K562 (cell line): ENCODE results near the gene R3HDM1. TPM values are rescaled to one million over a fixed set of nuclear protein-coding genes. Genes with fewer than 3 reads are reported as not detected.
A peak's percentile ranks its signal among the peaks of the same experiment; 100 is the strongest.

Source experiments
- CHD1 ChIP-seq: fragments of 200-600 bp; sonication (generic); IDR thresholded peaks from one replicate; pipeline ENCODE4 v1.6.1; 2012; ENCODE audit warnings: mild to moderate bottlenecking, moderate library complexity, low read length, inconsistent platforms
- CREM ChIP-seq: IDR thresholded peaks from 2 replicates; pipeline ENCODE4 v1.6.1; 2014; ENCODE audit warnings: antibody characterized with exemption, low read depth
- FOSL1 ChIP-seq: fragments of 200-800 bp; sonication (Bioruptor generic); conservative IDR thresholded peaks from 2 replicates; pipeline ENCODE4 v1.6.1; 2016; ENCODE audit warnings: missing genetic modification characterization, missing compliant biosample characterization
- FOXA1 ChIP-seq: fragments of 450-650 bp; IDR thresholded peaks from 2 replicates; pipeline ENCODE4 v1.6.1; 2016; ENCODE audit warnings: mild to moderate bottlenecking, borderline replicate concordance
- GABPB2 ChIP-seq: fragments of 250-450 bp; sonication (Bioruptor Pico); conservative IDR thresholded peaks from 2 replicates; pipeline ENCODE4 v1.5.1; 2021; ENCODE audit warnings: mild to moderate bottlenecking
- GATA2 ChIP-seq: sonication (generic); formaldehyde crosslinking; IDR thresholded peaks from 2 replicates; pipeline ENCODE4 v1.4.0; 2020; ENCODE audit warnings: mild to moderate bottlenecking, missing genetic modification reagents
- HMG20A ChIP-seq: fragments of 450-650 bp; formaldehyde crosslinking; conservative IDR thresholded peaks from 2 replicates; pipeline ENCODE4 v1.4.0; 2020; ENCODE audit warnings: mild to moderate bottlenecking, mixed read lengths
- MECOM ChIP-seq: fragments of 250-450 bp; sonication (Bioruptor Pico); IDR thresholded peaks from 2 replicates; pipeline ENCODE4 v1.8.0; 2022; ENCODE audit warnings: inconsistent platforms
- MYNN ChIP-seq, 2 experiments: sonication (generic); formaldehyde crosslinking in 1 of 2; IDR thresholded peaks; 2 replicates each; pipeline versions ENCODE4 v1.5.0 to v1.6.1; 2016 to 2020; ENCODE audit warnings: antibody characterized with exemption in 1 of 2, missing genetic modification reagents in 1 of 2
- POLR2AphosphoS2 ChIP-seq: IDR thresholded peaks from 2 replicates; pipeline ENCODE4 v1.6.1; 2012; ENCODE audit warnings: low read length, improper control_type of control experiment
- POLR3G ChIP-seq: IDR thresholded peaks from 2 replicates; pipeline ENCODE4 v1.6.1; 2011; ENCODE audit not compliant: insufficient read length, insufficient replicate concordance; ENCODE audit errors: extremely low read depth
- PRDM10 ChIP-seq: fragments of 450-650 bp; IDR thresholded peaks from 2 replicates; pipeline ENCODE4 v1.6.1; 2018; ENCODE audit not compliant: partially characterized antibody
- PRPF4 ChIP-seq: fragments of 200-400 bp; formaldehyde crosslinking; IDR thresholded peaks from one replicate; pipeline ENCODE4 v1.6.1; 2017; ENCODE audit warnings: low read length, low read depth, mild to moderate bottlenecking; ENCODE audit not compliant: insufficient read depth, poor library complexity, severe bottlenecking
- SMARCA5 ChIP-seq: fragments of 450-650 bp; IDR thresholded peaks from 2 replicates; pipeline ENCODE4 v1.6.1; 2016
- TSHZ1 ChIP-seq: fragments of 250-450 bp; sonication (Bioruptor Pico); IDR thresholded peaks from 2 replicates; pipeline ENCODE4 v1.4.0; 2020; ENCODE audit warnings: mild to moderate bottlenecking, moderate library complexity
- VEZF1 ChIP-seq: fragments of 200-800 bp; sonication (Bioruptor generic); IDR thresholded peaks from 2 replicates; pipeline ENCODE4 v1.6.1; 2017; ENCODE audit warnings: missing genetic modification characterization, missing compliant biosample characterization
- ZNF23 ChIP-seq: fragments of 250-450 bp; sonication (Bioruptor Pico); IDR thresholded peaks from 2 replicates; pipeline ENCODE4 v1.4.0; 2020; ENCODE audit warnings: mild to moderate bottlenecking
- polyA plus RNA-seq, 8 experiments: library from polyadenylated mRNA; depleted of rRNA in 4 of 8; stranded (reverse) in 5 of 8; unstranded in 3 of 8; fragments of >200 nt; fragmentation: Nextera tagmentation in 2 of 8; fragmentation: Illumina TruSeq in 1 of 8; extraction: Ambion mirVana in 2 of 8; extraction: Trizol in 1 of 8; gene quantifications; 2 replicates each; pipeline versions ENCODE4 v1.2.1 to v1.2.3, GENCODE V29; 2011 to 2014; ENCODE audit warnings: inconsistent platforms in 1 of 8, missing spikeins in 1 of 8
- total RNA-seq, 7 experiments: library from RNA; depleted of rRNA in 6 of 7; stranded (reverse); fragments of >200 nt in 6 of 7; fragmentation: Illumina TruSeq in 2 of 7; extraction: Trizol in 2 of 7; gene quantifications; 2 replicates each; pipeline versions ENCODE4 v1.2.1 to v1.2.3, GENCODE V29; 2011 to 2021; ENCODE audit warnings: low replicate concordance in 1 of 7

Gene R3HDM1
- total and polyA plus RNA-seq, 9 of the 15 experiments (the other 6 are each of a cell fraction or from before 2014, with no cell fraction given): 12.4 to 89.4 (median 31.0) TPM

- peak; percentile 42; the same call in 1 of the 2 replicates for TF ChIP-seq CREM
- no peak for TF ChIP-seq MECOM (CRISPR knock-in tag)
- TF ChIP-seq PRDM10: no peak
- no peak for TF ChIP-seq FOSL1 (tag)
- no peak for TF ChIP-seq PRPF4
- TF ChIP-seq GATA2: no peak
- TF ChIP-seq CHD1: no peak
- TF ChIP-seq VEZF1 (CRISPR knock-in tag): peak; percentile 80
- no peak for TF ChIP-seq FOXA1
- TF ChIP-seq HMG20A (CRISPR knock-in tag): no peak
- no peak for TF ChIP-seq POLR2AphosphoS2
- TF ChIP-seq GABPB2 (CRISPR knock-in tag): no peak
- no peak for TF ChIP-seq ZNF23 (CRISPR knock-in tag)
- no peak for TF ChIP-seq MYNN (IDR thresholded peaks at IDR 0.05)
- no peak for TF ChIP-seq MYNN (CRISPR knock-in tag; IDR thresholded peaks at IDR 0.05)
- TF ChIP-seq TSHZ1 (CRISPR knock-in tag): no peak
- no peak for TF ChIP-seq POLR3G
- TF ChIP-seq SMARCA5: no peak
Observed at GRCh38 chr2:135531231-135532197, at the start of gene R3HDM1 (continued).
